SK-N-SH (cell line): Measurements from ENCODE around the gene CYP2D6. TPM values are rescaled to one million over a fixed set of nuclear protein-coding genes. Genes with fewer than 3 reads are reported as not detected.

Source experiments
- CTCF ChIA-PET: fragments of 300-600, 350-600 bp; formaldehyde crosslinking; extraction: SDS; loops from one replicate; lab custom pipeline; 2021; lab: Yijun Ruan, JAX
- POLR2A ChIA-PET: fragments of 350-600 bp; sonication (Branson Sonifier 250); formaldehyde crosslinking; extraction: SDS; loops from one replicate; lab custom pipeline; 2020; ENCODE audit warnings: antibody characterized with exemption, inconsistent platforms; lab: Yijun Ruan, JAX
- DNase-seq: peaks from one replicate; pipeline ENCODE4 v3.0.0; 2012
- H2AFZ ChIP-seq: fragments of 200-600 bp; sonication (generic); 2 replicates; pipeline ENCODE4 v1.8.1; 2016; ENCODE audit warnings: antibody characterized with exemption, mild to moderate bottlenecking, low read depth
- H3F3A ChIP-seq: fragments of 200-600 bp; sonication (generic); replicated peaks from 2 replicates; pipeline ENCODE3; 2016; ENCODE audit warnings: antibody characterized with exemption, mild to moderate bottlenecking; ENCODE audit not compliant: insufficient read depth
- H3K27ac ChIP-seq, 2 experiments: fragments of 200-500 bp in 1 of 2; fragments of 200-600 bp in 1 of 2; sonication (Bioruptor generic) in 1 of 2; sonication (generic), shearing (Covaris generic) in 1 of 2; 2 replicates each; pipeline versions ENCODE4 v1.5.1 to v1.6.1; 2014 to 2016; ENCODE audit warnings: low read depth in 2 of 2, inconsistent platforms in 1 of 2, low read length in 1 of 2, mild to moderate bottlenecking in 1 of 2, mixed read lengths in 1 of 2
- H3K27me3 ChIP-seq: fragments of 200-600 bp; sonication (generic), shearing (Covaris generic); 2 replicates; pipeline ENCODE4 v1.6.1; 2016; ENCODE audit warnings: mixed run types; ENCODE audit not compliant: insufficient read depth
- H3K36me3 ChIP-seq, 2 experiments: fragments of 200-500 bp in 1 of 2; fragments of 200-600 bp in 1 of 2; sonication (Bioruptor generic) in 1 of 2; sonication (generic) in 1 of 2; replicated peaks in 1 of 2; 2 replicates each; pipeline versions ENCODE3 to v1.5.1; 2014 to 2016; ENCODE audit warnings: low read length in 1 of 2, mild to moderate bottlenecking in 1 of 2; ENCODE audit not compliant: insufficient read depth in 2 of 2, control insufficient read depth in 1 of 2
- H3K4me1 ChIP-seq, 2 experiments: fragments of 200-500 bp in 1 of 2; fragments of 200-600 bp in 1 of 2; sonication (Bioruptor generic) in 1 of 2; sonication (generic), shearing (Covaris generic) in 1 of 2; 2 replicates each; pipeline versions ENCODE4 v1.5.1 to v1.6.1; 2014 to 2016; ENCODE audit warnings: low read depth in 1 of 2, low read length in 1 of 2, mixed run types in 1 of 2; ENCODE audit not compliant: insufficient read depth in 2 of 2, control insufficient read depth in 1 of 2
- H3K4me2 ChIP-seq: fragments of 200-600 bp; sonication (generic), shearing (Covaris generic); 2 replicates; pipeline ENCODE4 v1.6.1; 2017; ENCODE audit warnings: mixed run types
- H3K4me3 ChIP-seq, 2 experiments: fragments of 200-500 bp in 1 of 2; fragments of 200-600 bp in 1 of 2; sonication (Bioruptor generic) in 1 of 2; sonication (generic), shearing (Covaris generic) in 1 of 2; 2 replicates each; pipeline versions ENCODE4 v1.5.1 to v1.8.1; 2014 to 2016; ENCODE audit warnings: low read depth in 2 of 2, inconsistent platforms in 1 of 2, low read length in 1 of 2, mild to moderate bottlenecking in 1 of 2, mixed read lengths in 1 of 2, moderate library complexity in 1 of 2
- H3K79me2 ChIP-seq: fragments of 200-600 bp; sonication (generic); 2 replicates; pipeline ENCODE4 v1.8.1; 2017; ENCODE audit warnings: mild to moderate bottlenecking; ENCODE audit not compliant: insufficient read depth
- H3K9ac ChIP-seq: fragments of 200-600 bp; sonication (generic); 2 replicates; pipeline ENCODE4 v1.6.1; 2017; ENCODE audit warnings: mixed run types
- H3K9me2 ChIP-seq: fragments of 200-600 bp; sonication (generic); 2 replicates; pipeline ENCODE4 v1.6.1; 2017; ENCODE audit warnings: mixed run types
- H3K9me3 ChIP-seq: fragments of 200-600 bp; sonication (generic); 2 replicates; pipeline ENCODE4 v1.6.1; 2017; ENCODE audit warnings: mixed run types, mild to moderate bottlenecking, moderate library complexity
- H4K20me1 ChIP-seq: fragments of 200-600 bp; sonication (generic); 2 replicates; pipeline ENCODE4 v1.6.1; 2017; ENCODE audit warnings: mild to moderate bottlenecking, mixed run types; ENCODE audit not compliant: insufficient read depth
- CHD2 ChIP-seq: fragments of 150-350 bp; IDR thresholded peaks from 2 replicates; pipeline ENCODE4 v1.6.1; 2018; ENCODE audit warnings: low read length; ENCODE audit not compliant: partially characterized antibody
- ELF1 ChIP-seq: IDR thresholded peaks from 2 replicates; pipeline ENCODE4 v1.4.0; 2012
- EP300 ChIP-seq, 2 experiments: IDR thresholded peaks; 2 replicates each; pipeline versions ENCODE4 v1.4.0 to v1.6.1; 2012; ENCODE audit warnings: borderline replicate concordance in 1 of 2, low read depth in 1 of 2, low read length in 1 of 2
- EZH2phosphoT487 ChIP-seq: fragments of 200-600 bp; sonication (generic); IDR thresholded peaks from 2 replicates; pipeline ENCODE4 v1.6.1; 2017; ENCODE audit warnings: low read depth, mixed run types, mild to moderate bottlenecking, antibody characterized with exemption, moderate library complexity, borderline replicate concordance
- FOSL2 ChIP-seq: IDR thresholded peaks from 2 replicates; pipeline ENCODE4 v1.4.0; 2012; ENCODE audit warnings: low read depth, mild to moderate bottlenecking, moderate library complexity, borderline replicate concordance
- FOXJ3 ChIP-seq: sonication (generic); formaldehyde crosslinking; IDR thresholded peaks from 2 replicates; pipeline ENCODE4 v1.5.1; 2020; ENCODE audit warnings: mild to moderate bottlenecking, missing genetic modification reagents
- NFIC ChIP-seq: IDR thresholded peaks from 2 replicates; pipeline ENCODE4 v1.4.0; 2012; ENCODE audit warnings: borderline replicate concordance
- NRF1 ChIP-seq: IDR thresholded peaks from 2 replicates; pipeline ENCODE4 v1.6.1; 2012; ENCODE audit warnings: low read depth, mild to moderate bottlenecking, low read length
- POLR2AphosphoS5 ChIP-seq: IDR thresholded peaks from 2 replicates; pipeline ENCODE4 v1.6.1; 2012; ENCODE audit warnings: low read depth, low read length
- RCOR1 ChIP-seq: fragments of 150-350 bp; IDR thresholded peaks from 2 replicates; pipeline ENCODE4 v1.6.1; 2017; ENCODE audit warnings: antibody characterized with exemption, low read length
- RFX5 ChIP-seq: IDR thresholded peaks from 2 replicates; pipeline ENCODE4 v1.6.1; 2012; ENCODE audit warnings: mild to moderate bottlenecking, improper control_type of control experiment, low read length
- RXRA ChIP-seq: IDR thresholded peaks from 2 replicates; pipeline ENCODE4 v1.4.0; 2012; ENCODE audit warnings: low read depth, mild to moderate bottlenecking, borderline replicate concordance
- SIN3A ChIP-seq: IDR thresholded peaks from 2 replicates; pipeline ENCODE4 v1.6.1; 2012; ENCODE audit warnings: low read depth, mild to moderate bottlenecking, low read length, moderate library complexity, borderline replicate concordance
- SMC3 ChIP-seq: IDR thresholded peaks from 2 replicates; pipeline ENCODE4 v1.6.1; 2012; ENCODE audit warnings: low read depth, low read length, improper control_type of control experiment
- TAF1 ChIP-seq: IDR thresholded peaks from 2 replicates; pipeline ENCODE4 v1.6.1; 2012; ENCODE audit warnings: low read depth, mild to moderate bottlenecking, low read length, moderate library complexity, borderline replicate concordance
- YY1 ChIP-seq: IDR thresholded peaks from 2 replicates; pipeline ENCODE4 v1.4.0; 2012; ENCODE audit warnings: low read depth, mild to moderate bottlenecking
- WGBS: methylation state at CpG from one replicate; pipeline ENCODE4 v1.1.6; 2017; ENCODE audit warnings: low lambda C conversion rate; 5-methylcytosine and 5-hydroxymethylcytosine counted together
- polyA plus RNA-seq, 3 experiments: library from polyadenylated mRNA; depleted of rRNA; stranded (reverse); fragments of >200 nt; gene quantifications; 2 replicates each; pipeline ENCODE4 v1.2.3, GENCODE V29; 2012
- TF ChIP-seq, protein P1 (sequence below): fragments of 150-350 bp; IDR thresholded peaks from 2 replicates; pipeline ENCODE4 v1.6.1; 2017; ENCODE audit warnings: antibody characterized with exemption, low read length, low read depth, borderline replicate concordance
- TF ChIP-seq, protein P2 (sequence below): IDR thresholded peaks from 2 replicates; pipeline ENCODE4 v1.4.0; 2012; ENCODE audit warnings: low read depth

Gene CYP2D6
- polyA plus RNA-seq, 1 of the 3 experiments (the other 2 are of a cell fraction), result 0.26 TPM

DNA sequence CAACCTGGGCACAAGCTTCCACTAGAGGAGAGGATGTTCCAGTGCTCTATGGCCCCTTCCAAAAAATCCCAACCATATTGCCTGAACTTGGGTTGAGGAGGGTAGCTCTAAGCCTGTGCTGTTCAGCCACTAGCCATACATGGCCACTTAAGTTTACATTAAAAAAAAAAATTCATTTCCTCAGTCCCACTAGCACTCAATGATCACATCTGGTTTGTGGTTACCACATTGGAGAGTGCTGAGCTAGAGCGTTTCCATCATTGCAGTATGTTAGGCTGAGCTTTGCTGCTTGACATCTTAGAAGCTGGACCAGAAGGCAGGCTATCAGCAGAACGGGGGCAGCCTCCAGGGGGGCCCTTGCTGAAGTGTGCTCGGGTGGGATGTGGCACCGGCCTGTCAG is 43.5 kb upstream of the CYP2D6 start:
- H4K20me1 ChIP-seq, result peaks cover 45% of the 10 kb centered on the region
- no peak for DNase-seq

GRCh38 chr22:42173183-42173926 is 42.7 kb upstream of the CYP2D6 start:
- DNase-seq, result no peak
- no peak overlapping the region for H2AFZ ChIP-seq
- POLR2A ChIA-PET, result no interaction called here

More for the DNA sequence above, 43.5 kb upstream of the CYP2D6 start:
- no peak overlapping the region for H2AFZ ChIP-seq
- H3K4me2 ChIP-seq, result no peak overlapping the region
- H3K27ac ChIP-seq, result no peak overlapping the region
- peaks cover 0 to 3% of the 10 kb centered on the region in 2 experiments for H3K36me3 ChIP-seq
- no peaks in the 10 kb centered on the region for H3K27me3 ChIP-seq
- WGBS, result 20% methylated on average over 1 of the region's 4 CpGs
- peaks cover 0 to 23% of the 10 kb centered on the region in 2 experiments; a peak in 3 of 4 replicates for H3K4me1 ChIP-seq
- CTCF ChIA-PET, result interaction anchor here (0.5 to 9.3 kb wide), 3 partner anchors 11 to 270 kb away, joined by 3 to 60 read pairs (median 43); no protein-coding TSS in a partner anchor
- TF ChIP-seq RCOR1, result no peak
- TF ChIP-seq NRF1, result no peak
- no peak for TF ChIP-seq RFX5
- TF ChIP-seq, all 33 proteins: peak for 0
- Histone ChIP-seq H3K9me3 (no peaks in the 10 kb centered on the region), H3K9me2 (no peaks in the 10 kb centered on the region), H3K79me2 (peaks cover 6% of the 10 kb centered on the region; the same call in 1 of the 2 replicates), H3K9ac (no peak overlapping the region), H3F3A (no peaks in the 10 kb centered on the region), H3K4me3 (no peak overlapping the region)
- POLR2A ChIA-PET, result no interaction called here

More at GRCh38 chr22:42173183-42173926, 42.7 kb upstream of the CYP2D6 start:
- H3K4me2 ChIP-seq, result no peak overlapping the region
- TF ChIP-seq POLR2AphosphoS5, result no peak
- TF ChIP-seq ELF1, result no peak
- no peak for TF ChIP-seq NFIC
- TF ChIP-seq RXRA, result no peak
- no peak for TF ChIP-seq FOXJ3 (CRISPR knock-in tag)
- no peak for TF ChIP-seq EZH2phosphoT487
- TF ChIP-seq CHD2, result no peak
- no peak for TF ChIP-seq YY1
- TF ChIP-seq, protein P1, sequence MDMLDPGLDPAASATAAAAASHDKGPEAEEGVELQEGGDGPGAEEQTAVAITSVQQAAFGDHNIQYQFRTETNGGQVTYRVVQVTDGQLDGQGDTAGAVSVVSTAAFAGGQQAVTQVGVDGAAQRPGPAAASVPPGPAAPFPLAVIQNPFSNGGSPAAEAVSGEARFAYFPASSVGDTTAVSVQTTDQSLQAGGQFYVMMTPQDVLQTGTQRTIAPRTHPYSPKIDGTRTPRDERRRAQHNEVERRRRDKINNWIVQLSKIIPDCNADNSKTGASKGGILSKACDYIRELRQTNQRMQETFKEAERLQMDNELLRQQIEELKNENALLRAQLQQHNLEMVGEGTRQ, result no peak
- TF ChIP-seq EP300 (IDR thresholded peaks at IDR 0.05; ENCODE audit: borderline replicate concordance in 1 of 2, low read depth in 1 of 2, low read length in 1 of 2), result no peak
- TF ChIP-seq TAF1, result no peak
- TF ChIP-seq FOSL2, result no peak
- no peak for TF ChIP-seq SMC3
- no peak for TF ChIP-seq SIN3A
- TF ChIP-seq, protein P2, sequence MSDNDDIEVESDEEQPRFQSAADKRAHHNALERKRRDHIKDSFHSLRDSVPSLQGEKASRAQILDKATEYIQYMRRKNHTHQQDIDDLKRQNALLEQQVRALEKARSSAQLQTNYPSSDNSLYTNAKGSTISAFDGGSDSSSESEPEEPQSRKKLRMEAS, result no peak
- no peaks in the 10 kb centered on the region for H3F3A ChIP-seq
- H3K36me3 ChIP-seq, result peaks cover 0 to 3% of the 10 kb centered on the region in 2 experiments
- 95% methylated on average over 6 of the region's 6 CpGs for WGBS
- H3K27me3 ChIP-seq, result no peaks in the 10 kb centered on the region
- H3K27ac ChIP-seq, result no peak overlapping the region
- no peaks in the 10 kb centered on the region for H3K9me2 ChIP-seq
- no peaks in the 10 kb centered on the region for H3K9me3 ChIP-seq
- peaks cover 6% of the 10 kb centered on the region; the same call in 1 of the 2 replicates for H3K79me2 ChIP-seq
- CTCF ChIA-PET, result interaction anchor here (1.1 to 9.3 kb wide), 4 partner anchors 13 to 271 kb away, joined by 3 to 60 read pairs (median 23); no protein-coding TSS in a partner anchor
- H3K9ac ChIP-seq, result no peak overlapping the region
- H4K20me1 ChIP-seq, result peaks cover 41% of the 10 kb centered on the region
- H3K4me3 ChIP-seq, result no peak overlapping the region
- peaks cover 0 to 23% of the 10 kb centered on the region in 2 experiments; a peak in 3 of 4 replicates for H3K4me1 ChIP-seq
